Mesothelial cell of epicardium (in vitro differentiated cells): ENCODE measurements around the gene ANO10. TPM values are rescaled to one million over a fixed set of nuclear protein-coding genes. Genes with fewer than 3 reads are reported as not detected.

Experiments
- DNase-seq, 2 experiments: peaks; one replicate each; pipeline ENCODE4 v3.0.0; 2021; ENCODE audit warnings: low spot score in 2 of 2; ENCODE audit not compliant: unreplicated experiment in 2 of 2
- H3K27ac Mint-ChIP-seq: 2 replicates; pipeline ENCODE4 v1.8.0; 2021; ENCODE audit warnings: mixed read lengths
- H3K27me3 Mint-ChIP-seq: 2 replicates; pipeline ENCODE4 v1.8.0; 2021; ENCODE audit warnings: low read depth, mixed read lengths
- H3K36me3 Mint-ChIP-seq: 2 replicates; pipeline ENCODE4 v1.8.0; 2021; ENCODE audit warnings: mixed read lengths
- H3K4me1 Mint-ChIP-seq: 2 replicates; pipeline ENCODE4 v1.8.0; 2021; ENCODE audit warnings: mixed read lengths
- H3K4me3 Mint-ChIP-seq: 2 replicates; pipeline ENCODE4 v1.8.0; 2021; ENCODE audit warnings: mild to moderate bottlenecking, moderate library complexity, mixed read lengths
- H3K9me3 Mint-ChIP-seq: 2 replicates; pipeline ENCODE4 v1.8.0; 2021; ENCODE audit warnings: mixed read lengths
- total RNA-seq: library from RNA; stranded (reverse); gene quantifications from 3 replicates; pipeline ENCODE4 v1.2.1, GENCODE V29; 2021
- TF ChIP-seq, protein P1 (sequence below): fragments of 200-600 bp; sonication (generic); IDR thresholded peaks from one replicate; pipeline ENCODE4 v1.5.0; 2021; ENCODE audit warnings: antibody characterized with exemption; ENCODE audit not compliant: unreplicated experiment

The ANO10 gene
- total RNA-seq, 1 donor from 2014 or later, result 29.8 TPM

DNA sequence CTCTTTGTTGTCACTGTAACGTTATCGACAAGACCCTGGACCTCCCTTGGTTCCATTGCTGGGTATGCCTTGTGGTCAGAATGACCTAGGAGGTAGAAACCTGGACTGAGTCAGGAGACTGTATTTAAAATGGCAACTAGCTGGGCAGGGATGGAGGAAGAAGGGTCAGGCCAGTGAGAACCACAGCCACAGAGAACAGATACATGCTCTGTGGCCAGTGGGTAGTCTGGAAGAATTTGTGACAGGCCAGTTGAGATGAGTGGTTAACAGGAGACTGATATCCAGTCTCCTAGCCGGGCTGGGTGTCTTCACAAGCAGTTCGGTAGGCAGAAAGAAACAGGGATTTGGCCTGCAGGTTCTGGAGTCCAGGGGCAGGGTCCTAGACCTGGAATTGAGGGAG, 276.6 kb downstream of the ANO10 start:
- H3K27ac Mint-ChIP-seq, result no peak overlapping the region
- H3K9me3 Mint-ChIP-seq, result peaks cover under 1% of the 10 kb centered on the region
- H3K36me3 Mint-ChIP-seq, result peaks cover 53% of the 10 kb centered on the region

DNA sequence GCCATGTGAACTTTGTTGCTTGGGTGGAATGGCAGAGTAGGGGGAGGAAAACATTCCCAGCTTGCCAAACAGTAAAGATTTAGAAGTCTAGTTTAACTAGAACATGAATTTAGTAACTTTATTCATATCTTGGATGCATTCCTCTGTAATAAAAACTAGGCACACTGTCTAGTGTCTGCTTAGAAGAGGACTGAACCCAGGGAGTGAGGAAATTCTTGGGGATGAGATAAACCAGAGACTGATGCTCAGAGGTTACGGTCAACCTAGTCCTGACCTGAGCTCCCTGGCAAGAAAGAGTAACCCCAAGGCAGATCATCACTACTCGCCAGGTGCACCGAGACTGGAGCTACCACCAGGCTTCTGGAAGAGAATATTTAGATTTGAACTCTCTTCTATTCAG, 277.3 kb downstream of the ANO10 start:
- TF ChIP-seq, protein P1, sequence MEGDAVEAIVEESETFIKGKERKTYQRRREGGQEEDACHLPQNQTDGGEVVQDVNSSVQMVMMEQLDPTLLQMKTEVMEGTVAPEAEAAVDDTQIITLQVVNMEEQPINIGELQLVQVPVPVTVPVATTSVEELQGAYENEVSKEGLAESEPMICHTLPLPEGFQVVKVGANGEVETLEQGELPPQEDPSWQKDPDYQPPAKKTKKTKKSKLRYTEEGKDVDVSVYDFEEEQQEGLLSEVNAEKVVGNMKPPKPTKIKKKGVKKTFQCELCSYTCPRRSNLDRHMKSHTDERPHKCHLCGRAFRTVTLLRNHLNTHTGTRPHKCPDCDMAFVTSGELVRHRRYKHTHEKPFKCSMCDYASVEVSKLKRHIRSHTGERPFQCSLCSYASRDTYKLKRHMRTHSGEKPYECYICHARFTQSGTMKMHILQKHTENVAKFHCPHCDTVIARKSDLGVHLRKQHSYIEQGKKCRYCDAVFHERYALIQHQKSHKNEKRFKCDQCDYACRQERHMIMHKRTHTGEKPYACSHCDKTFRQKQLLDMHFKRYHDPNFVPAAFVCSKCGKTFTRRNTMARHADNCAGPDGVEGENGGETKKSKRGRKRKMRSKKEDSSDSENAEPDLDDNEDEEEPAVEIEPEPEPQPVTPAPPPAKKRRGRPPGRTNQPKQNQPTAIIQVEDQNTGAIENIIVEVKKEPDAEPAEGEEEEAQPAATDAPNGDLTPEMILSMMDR, result no peak
- Mint-ChIP-seq H3K4me3 (no peak overlapping the region), H3K36me3 (peaks cover 57% of the 10 kb centered on the region), H3K9me3 (peaks cover 7% of the 10 kb centered on the region), H3K27ac (no peak overlapping the region), H3K4me1 (no peaks in the 10 kb centered on the region), H3K27me3 (no peaks in the 10 kb centered on the region)
- DNase-seq, result no peak

More for the DNA sequence above, 276.6 kb downstream of the ANO10 start:
- no peak for DNase-seq
- H3K27me3 Mint-ChIP-seq, result no peaks in the 10 kb centered on the region
- TF ChIP-seq, protein P1, result no peak
- no peak overlapping the region for H3K4me3 Mint-ChIP-seq
- no peaks in the 10 kb centered on the region for H3K4me1 Mint-ChIP-seq

DNA sequence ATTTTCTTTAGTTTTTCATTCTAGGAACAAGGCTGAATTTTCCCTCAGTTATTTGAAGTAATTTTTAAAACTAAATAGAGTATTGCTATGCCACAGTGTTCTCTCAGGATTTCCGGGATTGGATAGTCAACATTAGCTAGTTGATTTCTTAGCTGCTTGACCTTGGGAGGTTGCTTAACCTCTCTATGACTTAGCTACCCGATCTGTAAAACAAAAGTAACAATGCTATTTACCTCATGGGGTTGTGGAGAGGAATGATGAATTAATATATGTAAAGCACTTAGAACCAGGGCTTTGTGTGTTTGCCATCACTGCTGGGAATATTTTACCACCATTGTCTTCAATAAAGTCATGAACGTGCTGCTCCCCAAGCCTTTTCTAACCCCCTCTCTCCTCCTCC, 278.0 kb downstream of the ANO10 start:
- Mint-ChIP-seq H3K9me3 (peaks cover 10% of the 10 kb centered on the region), H3K36me3 (peaks cover 59% of the 10 kb centered on the region), H3K27ac (no peak overlapping the region), H3K4me1 (no peaks in the 10 kb centered on the region), H3K4me3 (no peak overlapping the region), H3K27me3 (no peaks in the 10 kb centered on the region)
- no peak for DNase-seq
- TF ChIP-seq, protein P1, result no peak

DNA sequence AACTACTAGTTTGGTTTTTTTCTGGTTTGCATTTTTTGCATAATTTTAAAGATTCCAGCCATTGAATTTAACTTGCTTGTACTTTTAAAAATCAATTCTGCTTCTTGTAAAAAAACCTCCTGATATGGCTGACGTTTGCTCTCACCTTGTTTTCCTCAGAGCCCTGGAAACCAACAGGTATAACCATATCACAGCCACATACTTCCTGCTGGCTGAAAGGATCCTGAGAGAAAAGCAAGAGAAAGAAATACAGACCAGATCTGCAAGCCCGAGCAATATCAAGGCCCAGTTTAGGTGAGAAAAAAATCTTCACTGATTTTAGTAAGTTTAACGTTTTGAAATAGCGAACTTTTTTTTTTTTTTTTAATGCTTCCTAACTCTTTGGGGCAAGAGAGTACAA, 278.6 kb downstream of the ANO10 start:
- peaks cover 16% of the 10 kb centered on the region for H3K9me3 Mint-ChIP-seq
- TF ChIP-seq, protein P1, result no peak
- no peaks in the 10 kb centered on the region for H3K4me1 Mint-ChIP-seq
- H3K27me3 Mint-ChIP-seq, result no peaks in the 10 kb centered on the region
- H3K4me3 Mint-ChIP-seq, result no peak overlapping the region
- no peak overlapping the region for H3K27ac Mint-ChIP-seq
- peaks cover 59% of the 10 kb centered on the region for H3K36me3 Mint-ChIP-seq
- DNase-seq, result no peak

DNA sequence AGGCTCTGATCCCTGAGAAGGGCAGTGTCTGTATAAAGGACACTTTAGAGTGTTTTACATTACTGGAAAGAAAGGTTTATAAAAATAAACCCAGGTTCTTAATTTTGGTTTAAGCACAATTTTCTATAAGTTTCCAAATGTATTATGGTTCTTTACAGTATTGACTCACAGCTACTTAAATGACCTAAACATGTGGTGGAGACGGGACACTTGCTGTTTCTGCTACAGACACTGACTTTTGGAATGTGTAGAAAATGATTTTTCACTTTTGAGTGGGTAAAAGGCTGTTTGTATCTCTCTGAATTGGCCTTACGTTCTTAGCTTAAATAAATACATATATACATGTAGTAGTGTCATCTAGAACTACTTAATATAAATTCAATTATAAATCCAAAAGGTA, 280.0 kb downstream of the ANO10 start:
- TF ChIP-seq, protein P1, result no peak
- DNase-seq, result no peak
- no peak overlapping the region for H3K4me3 Mint-ChIP-seq
- no peak overlapping the region for H3K27ac Mint-ChIP-seq
- H3K4me1 Mint-ChIP-seq, result no peaks in the 10 kb centered on the region
- H3K27me3 Mint-ChIP-seq, result no peaks in the 10 kb centered on the region
- peaks cover 20% of the 10 kb centered on the region for H3K9me3 Mint-ChIP-seq
- peaks cover 57% of the 10 kb centered on the region for H3K36me3 Mint-ChIP-seq

DNA sequence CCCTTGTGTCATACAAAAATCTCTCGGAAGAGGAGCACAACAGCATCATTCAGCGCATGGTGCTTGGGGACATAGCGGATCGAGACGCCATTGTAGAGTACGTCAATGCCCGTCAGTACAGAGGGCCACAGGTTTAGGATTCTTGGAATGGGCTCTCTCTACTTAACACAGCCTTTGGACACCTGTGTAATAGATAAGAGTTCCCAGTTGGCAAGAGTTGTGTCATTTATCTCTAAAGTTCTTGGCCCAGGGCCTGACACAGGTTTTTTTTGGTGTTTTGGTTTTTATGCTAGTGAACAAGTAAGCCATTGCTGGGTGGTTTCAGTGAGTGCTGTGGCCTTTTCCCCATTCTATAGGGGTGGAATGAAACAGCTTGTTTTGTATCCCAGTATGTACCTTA, 281.4 kb downstream of the ANO10 start:
- Mint-ChIP-seq H3K27me3 (no peaks in the 10 kb centered on the region), H3K4me1 (no peaks in the 10 kb centered on the region), H3K9me3 (peaks cover 31% of the 10 kb centered on the region), H3K36me3 (peaks cover 70% of the 10 kb centered on the region), H3K4me3 (no peak overlapping the region), H3K27ac (no peak overlapping the region)
- DNase-seq, result no peak
- TF ChIP-seq, protein P1, result no peak
